Spleen (tissue), 11 donors: ENCODE data around the gene IFT88. TPM values are rescaled to one million over a fixed set of nuclear protein-coding genes. Genes with fewer than 3 reads are reported as not detected.
A peak's percentile ranks its signal among the peaks of the same experiment; 100 is the strongest.

Source experiments
- DNase-seq: peaks from one replicate; pipeline ENCODE4 v3.0.0-alpha.2; 2020
- H3K27ac ChIP-seq, 8 donors: fragments of 200-600 bp; sonication (generic) in 7 of 8; 1 replicate in 4 of 8; 2 replicates in 4 of 8; pipeline versions ENCODE4 v1.5.0 to v1.8.0; 2016 to 2021; ENCODE audit warnings: inconsistent platforms in 4 of 8, mild to moderate bottlenecking in 4 of 8, moderate library complexity in 1 of 8
- H3K27me3 ChIP-seq, 7 donors: fragments of 200-600 bp; sonication (generic) in 6 of 7; replicated peaks in 1 of 7; 1 replicate in 4 of 7; 2 replicates in 3 of 7; pipeline versions ENCODE4 v1.5.0 to v1.8.0; 2016 to 2021; ENCODE audit warnings: inconsistent platforms in 3 of 7, mild to moderate bottlenecking in 1 of 7
- H3K36me3 ChIP-seq, 6 donors: fragments of 200-600 bp; sonication (generic) in 5 of 6; 1 replicate in 4 of 6; 2 replicates in 2 of 6; pipeline versions ENCODE4 v1.5.0 to v1.8.0; 2016 to 2021; ENCODE audit warnings: inconsistent platforms in 2 of 6
- H3K4me1 ChIP-seq, 6 donors: fragments of 200-600 bp; sonication (generic) in 5 of 6; 1 replicate in 3 of 6; 2 replicates in 3 of 6; pipeline versions ENCODE4 v1.5.0 to v1.8.0; 2016 to 2021; ENCODE audit warnings: inconsistent platforms in 3 of 6
- H3K4me3 ChIP-seq, 8 donors: fragments of 200-600 bp; sonication (generic) in 7 of 8; 1 replicate in 4 of 8; 2 replicates in 4 of 8; pipeline versions ENCODE4 v1.5.0 to v1.8.0; 2016 to 2021; ENCODE audit warnings: inconsistent platforms in 4 of 8, mild to moderate bottlenecking in 4 of 8, moderate library complexity in 2 of 8
- H3K9me3 ChIP-seq, 8 donors: fragments of 200-600 bp; sonication (generic) in 7 of 8; 1 replicate in 4 of 8; 2 replicates in 4 of 8; pipeline versions ENCODE4 v1.5.0 to v1.8.0; 2016 to 2021; ENCODE audit warnings: inconsistent platforms in 4 of 8
- POLR2A ChIP-seq, 3 donors: fragments of 450-650 bp; IDR thresholded peaks; one replicate each; pipeline ENCODE4 v1.5.1; 2017; ENCODE audit warnings: antibody characterized with exemption in 3 of 3, mild to moderate bottlenecking in 1 of 3
- POLR2AphosphoS5 ChIP-seq, 3 donors: sonication (generic); formaldehyde crosslinking; IDR thresholded peaks; one replicate each; pipeline ENCODE4 v1.5.1; 2017; ENCODE audit warnings: antibody characterized with exemption in 3 of 3
- WGBS, 5 donors: extraction: QIAGEN DNeasy Blood & Tissue Kit in 3 of 5; methylation state at CpG; one replicate each; pipeline versions ENCODE4 v1.1.5 to v1.1.7; 2013 to 2018; 5-methylcytosine and 5-hydroxymethylcytosine counted together
- intact Hi-C: fragments of 100-400 bp; cut with DNase I; formaldehyde crosslinking; loops from one replicate; pipeline ENCODE4 v1.15.0; 2023; ENCODE audit warnings: low total_unique reads
- polyA plus RNA-seq, 3 donors: library from polyadenylated mRNA; stranded (reverse); fragments of 200-250 nt; gene quantifications; one replicate each; pipeline ENCODE4 v1.2.1, GENCODE V29; 2013
- total RNA-seq, 7 donors: library from RNA; depleted of rRNA in 3 of 7; stranded (reverse); fragments of >200 nt in 3 of 7; fragmentation: NEBNext Ultra II Directional in 4 of 7; extraction: Animal tissue kit (Norgen Biotek cat#: 25700) in 4 of 7; gene quantifications; one replicate each; pipeline versions ENCODE4 v1.1.0 to v1.2.1, GENCODE V29; 2016 to 2021
- TF ChIP-seq, protein P1 (sequence below), 11 experiments: fragments of 200-600 bp in 7 of 11; fragments of 450-650 bp in 4 of 11; sonication (generic) in 4 of 11; IDR thresholded peaks in 8 of 11; conservative IDR thresholded peaks in 3 of 11; 1 replicate in 7 of 11; 2 replicates in 4 of 11; pipeline versions ENCODE4 v1.4.0 to v1.8.0; 2016 to 2021; ENCODE audit warnings: antibody characterized with exemption in 11 of 11, inconsistent platforms in 4 of 11, mild to moderate bottlenecking in 1 of 11
- donor health status: healthy with polysubstance abuse.
- donor health status: DM: no; HTN: no; CAD: no; lungs with moderate emphysema.
- donor health status: DM: no; HTN: no; CAD: no.
- donor health status: Bipolar disorder and iron deficiency.
- donor health status: healthy.
- donor health status: DM: no; HTN: no; CAD: no.
- donor health status: DM: yes; HTN: yes; CAD: no.

Gene IFT88
- total and polyA plus RNA-seq, 10 donors, result 7.7 to 25.5 (median 13.6) TPM

DNA sequence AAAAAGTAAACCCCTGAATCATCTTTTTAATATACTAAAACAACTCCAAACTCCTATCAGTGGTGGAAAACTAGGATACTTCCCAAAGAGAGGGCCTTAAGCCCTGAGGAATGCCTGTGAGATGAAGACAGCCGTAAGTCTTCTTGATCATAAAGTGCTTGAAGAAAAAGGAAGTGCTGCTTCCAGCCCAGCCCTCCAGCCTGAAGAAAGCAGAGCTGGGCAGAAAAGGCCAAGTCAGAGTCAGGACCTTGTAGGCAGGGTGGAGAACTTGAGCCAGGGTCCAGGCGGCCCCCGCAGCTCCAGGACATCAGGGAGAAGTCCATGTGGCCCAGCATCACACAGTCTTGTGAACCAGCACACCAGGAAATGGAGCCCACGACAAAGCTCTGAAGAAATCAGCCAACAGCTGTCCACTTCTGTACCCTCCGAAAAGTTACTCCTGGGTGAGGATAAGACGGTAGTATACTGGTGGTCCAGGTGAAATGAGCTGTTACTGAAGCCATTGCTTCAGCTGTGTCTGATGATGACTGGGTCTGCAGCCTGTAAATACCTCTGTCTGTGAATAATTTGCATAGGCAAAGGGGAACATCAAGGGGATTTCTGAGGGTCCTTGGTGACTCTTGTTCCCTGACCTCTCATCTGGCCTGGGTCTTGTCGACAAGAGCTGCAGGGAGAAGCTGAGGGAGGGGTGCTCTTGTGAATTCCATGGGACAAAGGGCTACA lies 22.6 kb upstream of the IFT88 start:
- peak overlapping the region in 4 of 8 donors; percentile 20 to 65 (median 42) for H3K27ac ChIP-seq
- H3K36me3 ChIP-seq, result no peaks in the 10 kb centered on the region
- H3K4me1 ChIP-seq, result peaks cover 9 to 33% (median 24%) of the 10 kb centered on the region in 6 donors
- peak overlapping the region in 2 of 8 donors; percentile 8 to 24 for H3K4me3 ChIP-seq
- intact Hi-C loops, result no loop called here
- no peaks in the 10 kb centered on the region for H3K27me3 ChIP-seq
- WGBS, 5 donors, result 52 to 67% (median 55%) methylated on average over 7 of the region's 7 CpGs
- TF ChIP-seq POLR2A (IDR thresholded peaks at IDR 0.05) (no peak), POLR2AphosphoS5 (IDR thresholded peaks at IDR 0.05) (no peak)
- TF ChIP-seq, protein P1, sequence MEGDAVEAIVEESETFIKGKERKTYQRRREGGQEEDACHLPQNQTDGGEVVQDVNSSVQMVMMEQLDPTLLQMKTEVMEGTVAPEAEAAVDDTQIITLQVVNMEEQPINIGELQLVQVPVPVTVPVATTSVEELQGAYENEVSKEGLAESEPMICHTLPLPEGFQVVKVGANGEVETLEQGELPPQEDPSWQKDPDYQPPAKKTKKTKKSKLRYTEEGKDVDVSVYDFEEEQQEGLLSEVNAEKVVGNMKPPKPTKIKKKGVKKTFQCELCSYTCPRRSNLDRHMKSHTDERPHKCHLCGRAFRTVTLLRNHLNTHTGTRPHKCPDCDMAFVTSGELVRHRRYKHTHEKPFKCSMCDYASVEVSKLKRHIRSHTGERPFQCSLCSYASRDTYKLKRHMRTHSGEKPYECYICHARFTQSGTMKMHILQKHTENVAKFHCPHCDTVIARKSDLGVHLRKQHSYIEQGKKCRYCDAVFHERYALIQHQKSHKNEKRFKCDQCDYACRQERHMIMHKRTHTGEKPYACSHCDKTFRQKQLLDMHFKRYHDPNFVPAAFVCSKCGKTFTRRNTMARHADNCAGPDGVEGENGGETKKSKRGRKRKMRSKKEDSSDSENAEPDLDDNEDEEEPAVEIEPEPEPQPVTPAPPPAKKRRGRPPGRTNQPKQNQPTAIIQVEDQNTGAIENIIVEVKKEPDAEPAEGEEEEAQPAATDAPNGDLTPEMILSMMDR (IDR thresholded peaks at IDR 0.05 in 8 of 11, conservative IDR thresholded peaks at IDR 0.05 in 3 of 11), result no peak
- no peaks in the 10 kb centered on the region for H3K9me3 ChIP-seq
- no peak for DNase-seq

DNA sequence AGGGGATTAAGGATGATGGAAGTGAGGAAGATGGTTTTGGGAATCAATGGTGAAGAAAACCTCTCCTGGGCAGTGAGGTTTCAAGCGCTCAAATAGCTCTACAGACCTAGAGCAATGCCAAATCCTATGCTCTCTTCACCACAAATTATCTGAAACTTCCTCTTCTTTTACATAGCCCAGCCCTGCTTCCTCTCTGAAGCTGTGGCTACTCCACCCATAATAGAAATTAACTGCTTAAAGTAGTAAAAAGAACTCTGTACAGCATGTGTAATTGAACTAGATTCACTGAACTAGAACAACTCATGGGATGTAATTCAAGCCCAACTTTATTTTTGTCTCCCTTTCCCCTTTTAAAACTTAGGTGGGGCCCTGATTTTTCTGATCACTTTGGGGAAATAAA lies 20.4 kb upstream of the IFT88 start:
- Histone ChIP-seq H3K27me3 (no peaks in the 10 kb centered on the region), H3K4me1 (peaks cover 9 to 33% (median 24%) of the 10 kb centered on the region in 6 donors), H3K9me3 (no peaks in the 10 kb centered on the region), H3K27ac (peak overlapping the region in 3 of 8 donors; percentile 17 to 28 (median 24)), H3K36me3 (no peaks in the 10 kb centered on the region), H3K4me3 (no peak overlapping the region)
- no peak for DNase-seq
- intact Hi-C loops, result no loop called here
- TF ChIP-seq POLR2A (IDR thresholded peaks at IDR 0.05) (no peak), POLR2AphosphoS5 (IDR thresholded peaks at IDR 0.05) (no peak)
- TF ChIP-seq, protein P1 (IDR thresholded peaks at IDR 0.05 in 8 of 11, conservative IDR thresholded peaks at IDR 0.05 in 3 of 11), result no peak
- WGBS, 5 donors, result 8 to 29% (median 19%) methylated on average over 1 of the region's 1 CpG

DNA sequence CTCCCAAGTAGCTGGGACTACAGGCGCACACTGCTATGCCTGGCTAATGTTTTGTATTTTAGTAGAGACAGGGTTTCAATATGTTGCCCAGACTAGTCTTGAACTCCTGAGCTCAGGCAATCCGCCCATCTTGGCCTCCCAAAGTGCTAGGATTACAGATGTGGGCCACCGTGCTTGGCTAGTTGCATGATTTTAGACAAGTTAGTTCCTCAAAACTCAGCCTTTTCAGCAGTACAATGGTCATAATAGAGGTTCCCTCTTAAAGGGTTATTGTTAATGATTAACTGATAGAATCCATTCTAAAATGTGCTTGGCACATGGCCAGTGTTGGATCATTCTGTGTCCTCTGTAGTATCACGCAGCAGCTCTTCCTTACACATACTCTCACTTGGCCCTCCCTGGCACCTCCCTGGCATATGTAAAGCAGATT lies 19.5 kb upstream of the IFT88 start:
- Histone ChIP-seq H3K4me3 (no peak overlapping the region), H3K27ac (no peak overlapping the region), H3K27me3 (no peaks in the 10 kb centered on the region), H3K9me3 (no peaks in the 10 kb centered on the region), H3K36me3 (no peaks in the 10 kb centered on the region), H3K4me1 (peaks cover 9 to 33% (median 24%) of the 10 kb centered on the region in 6 donors)
- DNase-seq, result no peak
- TF ChIP-seq POLR2A (IDR thresholded peaks at IDR 0.05) (no peak), POLR2AphosphoS5 (IDR thresholded peaks at IDR 0.05) (no peak)
- TF ChIP-seq, protein P1 (IDR thresholded peaks at IDR 0.05 in 8 of 11, conservative IDR thresholded peaks at IDR 0.05 in 3 of 11), result no peak
- intact Hi-C loops, result no loop called here
- WGBS, 5 donors, result 83 to 89% (median 85%) methylated on average over 4 of the region's 4 CpGs

DNA sequence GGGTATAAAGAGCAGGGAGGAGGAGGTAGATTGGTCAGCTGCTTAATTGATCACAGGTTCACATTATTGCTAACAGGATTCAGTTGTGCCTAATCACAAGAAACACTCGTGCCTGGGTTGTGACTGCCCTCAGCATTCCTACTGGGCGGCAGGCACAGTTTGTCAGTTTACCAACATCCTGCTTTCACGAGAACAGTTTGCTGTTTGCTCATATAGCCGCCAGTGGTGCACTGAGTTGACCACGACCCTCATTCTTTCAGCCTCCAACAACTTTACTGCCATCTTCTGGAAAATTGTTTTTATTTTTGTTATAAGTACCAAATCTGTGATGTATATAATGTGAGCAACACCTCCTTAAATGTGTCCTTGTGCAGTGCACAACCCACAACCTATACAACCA lies 16.2 kb upstream of the IFT88 start:
- intact Hi-C loops, result no loop called here
- peaks cover 4 to 17% (median 14%) of the 10 kb centered on the region in 6 donors for H3K4me1 ChIP-seq
- TF ChIP-seq, protein P1 (IDR thresholded peaks at IDR 0.05 in 8 of 11, conservative IDR thresholded peaks at IDR 0.05 in 3 of 11), result no peak
- TF ChIP-seq POLR2A (IDR thresholded peaks at IDR 0.05) (no peak), POLR2AphosphoS5 (IDR thresholded peaks at IDR 0.05) (no peak)
- H3K4me3 ChIP-seq, result no peak overlapping the region
- no peak for DNase-seq
- H3K36me3 ChIP-seq, result no peaks in the 10 kb centered on the region
- no peak overlapping the region for H3K27ac ChIP-seq
- no peaks in the 10 kb centered on the region for H3K9me3 ChIP-seq
- WGBS, 5 donors, result 41 to 46% (median 44%) methylated on average over 5 of the region's 5 CpGs
- H3K27me3 ChIP-seq, result no peaks in the 10 kb centered on the region
